Ishikawa (cell line): Measurements from ENCODE around the gene CDC42BPG.

Source experiments
- CEBPB ChIP-seq: IDR thresholded peaks from 2 replicates; pipeline ENCODE4 v1.6.1; 2012
- CREB1 ChIP-seq: IDR thresholded peaks from 2 replicates; pipeline ENCODE4 v1.6.1; 2012; ENCODE audit warnings: low read depth
- EGR1 ChIP-seq: IDR thresholded peaks from 2 replicates; pipeline ENCODE4 v1.6.1; 2012
- EP300 ChIP-seq: IDR thresholded peaks from 2 replicates; pipeline ENCODE4 v1.6.1; 2012; ENCODE audit warnings: borderline replicate concordance
- FOXM1 ChIP-seq: IDR thresholded peaks from 2 replicates; pipeline ENCODE4 v1.6.1; 2012; ENCODE audit warnings: low read depth, borderline replicate concordance
- NFIC ChIP-seq: IDR thresholded peaks from 2 replicates; pipeline ENCODE4 v1.6.1; 2012
- RAD21 ChIP-seq: IDR thresholded peaks from 2 replicates; pipeline ENCODE4 v1.6.1; 2012; ENCODE audit warnings: low read depth
- REST ChIP-seq: IDR thresholded peaks from 2 replicates; pipeline ENCODE4 v1.6.1; 2012; ENCODE audit warnings: low read depth, mild to moderate bottlenecking
- TAF1 ChIP-seq: IDR thresholded peaks from 2 replicates; pipeline ENCODE4 v1.6.1; 2012; ENCODE audit warnings: low read depth, mild to moderate bottlenecking
- TCF12 ChIP-seq: IDR thresholded peaks from 2 replicates; pipeline ENCODE4 v1.6.1; 2012; ENCODE audit warnings: low read depth
- TEAD4 ChIP-seq: IDR thresholded peaks from 2 replicates; pipeline ENCODE4 v1.6.1; 2012
- USF1 ChIP-seq: IDR thresholded peaks from 2 replicates; pipeline ENCODE4 v1.6.1; 2012
- YY1 ChIP-seq: IDR thresholded peaks from 2 replicates; pipeline ENCODE4 v1.6.1; 2012; ENCODE audit warnings: low read depth
- ZBTB7A ChIP-seq: IDR thresholded peaks from 2 replicates; pipeline ENCODE4 v1.6.1; 2012; ENCODE audit warnings: low read depth
- TF ChIP-seq, protein P1 (sequence below): IDR thresholded peaks from 2 replicates; pipeline ENCODE4 v1.6.1; 2012

The CDC42BPG gene

DNA sequence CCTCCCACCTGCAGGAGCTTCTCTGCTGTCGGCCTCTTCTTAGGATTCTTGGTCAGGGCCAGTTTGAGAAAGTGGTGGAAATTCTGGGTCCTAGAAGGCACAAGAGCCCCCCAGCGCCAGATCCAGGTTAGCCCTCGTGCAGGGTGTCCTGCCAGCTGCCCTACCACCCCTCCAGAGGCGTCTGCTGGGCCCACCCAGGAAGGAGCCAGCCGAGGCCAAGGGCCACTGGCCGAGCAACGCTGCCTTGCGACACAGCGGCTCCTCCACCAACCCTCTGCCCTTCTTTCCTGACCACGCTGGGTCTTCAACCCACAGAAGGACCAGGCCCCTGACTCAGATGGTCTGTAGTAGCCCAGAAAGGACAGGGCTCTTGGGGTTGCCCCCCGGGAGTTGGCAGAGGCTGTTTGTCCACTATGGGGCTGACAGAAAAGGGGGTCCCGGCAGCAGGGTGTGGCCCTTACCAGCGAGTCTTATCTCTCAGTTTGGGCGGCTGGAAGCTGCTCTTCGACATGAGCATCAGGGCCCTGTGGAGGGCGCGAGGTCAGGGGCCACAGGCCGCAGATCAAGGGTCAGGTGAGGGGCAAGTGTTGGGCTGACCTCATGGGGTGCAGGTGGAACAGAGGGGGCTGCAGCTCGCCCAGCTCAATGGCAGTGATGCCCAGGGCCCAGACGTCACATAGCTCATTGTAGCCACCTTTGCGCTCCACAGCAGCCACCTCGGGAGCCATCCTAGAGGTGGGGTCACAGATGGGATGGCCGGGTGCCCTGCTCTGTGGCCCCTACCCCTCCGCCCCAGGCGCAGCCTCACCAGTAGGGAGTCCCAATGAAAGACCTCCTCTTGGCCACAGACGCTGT is 43.9 kb downstream of the CDC42BPG start:
- TF ChIP-seq ZBTB7A (peak; percentile 39; the same call in 1 of the 2 replicates), CREB1 (no peak)
- TF ChIP-seq, protein P1, sequence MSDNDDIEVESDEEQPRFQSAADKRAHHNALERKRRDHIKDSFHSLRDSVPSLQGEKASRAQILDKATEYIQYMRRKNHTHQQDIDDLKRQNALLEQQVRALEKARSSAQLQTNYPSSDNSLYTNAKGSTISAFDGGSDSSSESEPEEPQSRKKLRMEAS: no peak

- peak; percentile 61 for TF ChIP-seq NFIC
- TF ChIP-seq EP300: no peak
Observed at GRCh38 chr11:64799623-64800302, 44.7 kb downstream of the CDC42BPG start.

DNA sequence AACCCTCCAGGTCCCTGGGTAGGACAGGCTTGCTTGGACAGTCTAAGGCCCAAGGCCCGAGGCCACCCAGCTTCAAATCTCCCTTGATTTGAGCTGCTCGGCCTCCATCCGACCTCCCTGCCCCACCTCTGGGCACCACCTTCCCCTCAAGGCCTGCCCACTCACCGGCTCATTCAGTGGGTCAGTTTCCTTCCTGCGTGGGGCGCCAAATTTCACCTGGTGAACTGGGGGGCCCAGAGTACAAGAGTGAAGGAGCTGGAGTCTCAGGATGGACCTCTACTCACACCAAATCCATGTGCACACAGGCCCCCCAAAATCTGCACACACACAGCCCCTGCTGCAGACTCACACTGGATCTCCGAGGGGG is 45.2 kb downstream of the CDC42BPG start:
- TF ChIP-seq TEAD4 (no peak), CEBPB (no peak), TCF12 (no peak), ZBTB7A (no peak), REST (no peak), NFIC (no peak), EGR1 (no peak), FOXM1 (no peak), TAF1 (no peak), EP300 (no peak), RAD21 (no peak), USF1 (no peak), CREB1 (no peak), YY1 (no peak)
- TF ChIP-seq, protein P1: no peak

DNA sequence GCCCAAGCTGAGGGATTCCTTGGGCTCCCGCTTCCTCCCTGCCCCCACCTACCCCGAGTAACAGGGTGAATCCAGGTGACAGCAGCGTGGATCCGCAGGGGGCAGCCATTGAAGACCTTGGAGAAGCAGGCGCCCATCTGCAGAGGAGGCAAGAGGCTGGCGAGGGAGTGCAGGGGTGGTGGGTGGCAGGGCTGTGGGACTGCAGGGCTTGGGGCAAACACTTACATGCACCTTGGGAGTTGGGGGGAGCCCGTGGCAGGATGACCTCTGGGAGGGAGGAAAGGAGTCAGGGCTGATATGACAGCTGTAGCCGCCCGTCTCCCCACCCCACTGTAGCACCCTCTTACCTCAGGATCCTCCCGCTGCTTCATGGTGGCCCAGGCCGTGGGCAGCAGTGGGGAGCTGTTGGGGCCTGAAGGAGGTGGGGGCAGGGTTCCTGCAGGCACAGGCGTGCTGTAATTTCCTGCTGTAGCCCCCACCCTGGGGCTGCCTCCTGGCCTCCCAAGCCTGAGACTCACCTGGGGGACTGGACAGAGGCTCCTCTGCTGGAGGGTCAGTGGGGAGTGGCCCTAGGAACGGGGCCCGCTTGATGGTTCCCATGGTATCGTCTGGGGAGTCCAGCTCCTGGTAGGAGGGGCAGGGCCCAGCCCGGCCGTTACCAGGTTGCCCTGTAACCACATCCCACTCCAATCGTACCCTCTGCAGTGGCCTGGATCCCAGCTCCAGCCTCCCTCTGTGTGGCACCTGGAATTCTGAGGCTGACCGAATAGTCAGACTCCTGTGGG is 47.5 kb downstream of the CDC42BPG start:
- TF ChIP-seq TEAD4 (no peak), RAD21 (no peak), ZBTB7A (no peak), USF1 (no peak), TAF1 (no peak)
- TF ChIP-seq, protein P1: no peak

- no peak for TF ChIP-seq TCF12
- TF ChIP-seq FOXM1: no peak
- TF ChIP-seq YY1: no peak
- TF ChIP-seq, protein P1: no peak
- TF ChIP-seq TEAD4: no peak
- TF ChIP-seq RAD21: no peak
- no peak for TF ChIP-seq TAF1
- TF ChIP-seq ZBTB7A: no peak
- no peak for TF ChIP-seq CREB1
- TF ChIP-seq NFIC: no peak
- no peak for TF ChIP-seq CEBPB
- TF ChIP-seq EGR1: no peak
- TF ChIP-seq USF1: no peak
- no peak for TF ChIP-seq REST
- no peak for TF ChIP-seq EP300
Observed at GRCh38 chr11:64796047-64796756, 48.3 kb downstream of the CDC42BPG start.
